Ovary (tissue), 9 donors: ENCODE results near the gene FRMD5. TPM values are rescaled to one million over a fixed set of nuclear protein-coding genes. Genes with fewer than 3 reads are reported as not detected.

Experiments used
- DNase-seq, 5 donors: peaks; one replicate each; pipeline ENCODE4 v3.0.0-alpha.2; 2019 to 2020
- H3K27ac ChIP-seq, 2 donors: fragments of 200-600 bp; one replicate each; pipeline versions ENCODE4 v1.5.1 to v1.8.0; 2019 to 2022
- H3K27me3 ChIP-seq: fragments of 200-600 bp; one replicate; pipeline ENCODE4 v1.8.0; 2022
- H3K36me3 ChIP-seq: fragments of 200-600 bp; sonication (generic); one replicate; pipeline ENCODE4 v1.5.1; 2019
- H3K4me1 ChIP-seq: one replicate; pipeline ENCODE4 v1.8.1; 2013; ENCODE audit warnings: mild to moderate bottlenecking, moderate library complexity; ENCODE audit not compliant: insufficient read depth
- H3K4me3 ChIP-seq: fragments of 200-600 bp; sonication (generic); one replicate; pipeline ENCODE4 v1.5.1; 2017
- H3K9me3 ChIP-seq, 2 donors: fragments of 200-600 bp in 1 of 2; sonication (generic) in 1 of 2; one replicate each; pipeline versions ENCODE4 v1.5.1 to v1.8.1; 2013 to 2019; ENCODE audit warnings: mild to moderate bottlenecking in 1 of 2, moderate library complexity in 1 of 2
- CTCF ChIP-seq, 3 donors: fragments of 450-650 bp in 2 of 3; fragments of 200-600 bp in 1 of 3; IDR thresholded peaks; one replicate each; pipeline versions ENCODE4 v1.5.1 to v1.8.0; 2016 to 2022; ENCODE audit warnings: antibody characterized with exemption in 3 of 3, mild to moderate bottlenecking in 1 of 3
- EP300 ChIP-seq: sonication (generic); formaldehyde crosslinking; IDR thresholded peaks from one replicate; pipeline ENCODE4 v1.6.1; 2017; ENCODE audit warnings: antibody characterized with exemption
- POLR2A ChIP-seq: fragments of 450-650 bp; IDR thresholded peaks from one replicate; pipeline ENCODE4 v1.6.1; 2017; ENCODE audit warnings: antibody characterized with exemption, mild to moderate bottlenecking, moderate library complexity
- WGBS, 3 donors: extraction: QIAGEN DNeasy Blood & Tissue Kit in 1 of 3; methylation state at CpG; one replicate each; pipeline versions ENCODE4 v1.1.5 to v1.1.7; 2013 to 2017; 5-methylcytosine and 5-hydroxymethylcytosine counted together
- intact Hi-C, 4 donors: fragments of 100-400 bp; cut with DNase I; formaldehyde crosslinking; loops; one replicate each; pipeline versions ENCODE4 v1.11.0 to v1.15.1; 2022 to 2023
- polyA plus RNA-seq, 2 donors: library from polyadenylated mRNA; stranded (reverse); fragments of 200-250 nt in 1 of 2; fragments of 350-450 nt in 1 of 2; fragmentation: Illumina TruSeq in 1 of 2; extraction: RNeasy Lipid Tissue Mini Kit (QIAGEN cat#74804) in 1 of 2; gene quantifications; one replicate each; pipeline ENCODE4 v1.2.3, GENCODE V29; 2013 to 2014
- total RNA-seq, 7 donors: library from RNA; depleted of rRNA in 2 of 7; stranded (reverse); fragments of >200 nt in 2 of 7; fragmentation: NEBNext Ultra II Directional in 3 of 7; extraction: Animal tissue kit (Norgen Biotek cat#: 25700) in 3 of 7; gene quantifications; one replicate each; pipeline versions ENCODE4 v1.1.0 to v1.2.4, GENCODE V29; 2016 to 2023
- donor health status: DM: no; HTN: no; CAD: no; lungs with moderate emphysema.
- donor health status: DM: no; HTN: no; CAD: no.
- donor health status: Bipolar disorder and iron deficiency.
- donor health status: DM: yes; HTN: yes; CAD: no.
- donor health status: DM: no; HTN: no; CAD: no.
- donor health status: DM: yes; HTN: yes; CAD: no.

The FRMD5 gene
- total and polyA plus RNA-seq, 9 donors, result 0.12 to 2.2 (median 0.32) TPM

- intact Hi-C loops, result no loop called here
- no peaks in the 10 kb centered on the region for H3K36me3 ChIP-seq
- no peak for TF ChIP-seq POLR2A
- no peak for TF ChIP-seq EP300
- TF ChIP-seq CTCF (IDR thresholded peaks at IDR 0.05), result no peak
These were observed 13.7 kb downstream of the FRMD5 start for GRCh38 chr15:44181410-44181809.

GRCh38 chr15:44177139-44177538, 17.9 kb downstream of the FRMD5 start:
- H3K9me3 ChIP-seq, result no peaks in the 10 kb centered on the region
- intact Hi-C loops, result no loop called here
- no peaks in the 10 kb centered on the region for H3K27me3 ChIP-seq
- H3K27ac ChIP-seq, result no peak overlapping the region
- no peaks in the 10 kb centered on the region for H3K36me3 ChIP-seq
- no peak for DNase-seq
- H3K4me3 ChIP-seq, result no peak overlapping the region
- H3K4me1 ChIP-seq, result no peaks in the 10 kb centered on the region
- WGBS, 3 donors, result 55 to 75% (median 56%) methylated on average over 1 of the region's 1 CpG
- TF ChIP-seq EP300, result no peak
- no peak for TF ChIP-seq POLR2A
- TF ChIP-seq CTCF (IDR thresholded peaks at IDR 0.05), result no peak

More at GRCh38 chr15:44181410-44181809, 13.7 kb downstream of the FRMD5 start:
- no peaks in the 10 kb centered on the region for H3K4me1 ChIP-seq
- H3K27ac ChIP-seq, result no peak overlapping the region
- H3K4me3 ChIP-seq, result no peak overlapping the region
- no peaks in the 10 kb centered on the region for H3K9me3 ChIP-seq
- no peak for DNase-seq
- H3K27me3 ChIP-seq, result no peaks in the 10 kb centered on the region
- WGBS, 3 donors, result 88 to 93% (median 90%) methylated on average over 2 of the region's 2 CpGs

- no peaks in the 10 kb centered on the region for H3K36me3 ChIP-seq
- no peaks in the 10 kb centered on the region for H3K27me3 ChIP-seq
- no peak overlapping the region for H3K27ac ChIP-seq
- H3K9me3 ChIP-seq, result no peaks in the 10 kb centered on the region
- no peaks in the 10 kb centered on the region for H3K4me1 ChIP-seq
- TF ChIP-seq CTCF (IDR thresholded peaks at IDR 0.05), result no peak
- no peak for TF ChIP-seq EP300
- TF ChIP-seq POLR2A, result no peak
- H3K4me3 ChIP-seq, result no peak overlapping the region
- DNase-seq, result no peak
- intact Hi-C loops, result no loop called here
These were observed 21.3 kb downstream of the FRMD5 start for GRCh38 chr15:44173813-44174212.

GRCh38 chr15:44163370-44163769, 31.7 kb downstream of the FRMD5 start:
- H3K27ac ChIP-seq, result no peak overlapping the region
- no peaks in the 10 kb centered on the region for H3K9me3 ChIP-seq
- H3K4me1 ChIP-seq, result no peaks in the 10 kb centered on the region
- no peaks in the 10 kb centered on the region for H3K36me3 ChIP-seq
- DNase-seq, result no peak
- intact Hi-C loops, result no loop called here
- H3K27me3 ChIP-seq, result no peaks in the 10 kb centered on the region
- H3K4me3 ChIP-seq, result no peak overlapping the region
- TF ChIP-seq EP300 (no peak), CTCF (IDR thresholded peaks at IDR 0.05) (no peak), POLR2A (no peak)
- 42 to 55% (median 46%) methylated on average over 5 of the region's 5 CpGs for WGBS, 3 donors

GRCh38 chr15:44160796-44161195, 34.3 kb downstream of the FRMD5 start:
- no peak overlapping the region for H3K27ac ChIP-seq
- 61 to 75% (median 70%) methylated on average over 1 of the region's 1 CpG for WGBS, 3 donors
- no peaks in the 10 kb centered on the region for H3K9me3 ChIP-seq
- intact Hi-C loops, result no loop called here
- H3K27me3 ChIP-seq, result no peaks in the 10 kb centered on the region
- H3K4me1 ChIP-seq, result no peaks in the 10 kb centered on the region
- TF ChIP-seq POLR2A (no peak), CTCF (IDR thresholded peaks at IDR 0.05) (no peak), EP300 (no peak)
- H3K36me3 ChIP-seq, result no peaks in the 10 kb centered on the region
- DNase-seq, result no peak
- no peak overlapping the region for H3K4me3 ChIP-seq
